GM19025 (cell line): Measurements from ENCODE around the gene BSPH1.
"Not testable (repeated sequence)": the region's sequence is repeated elsewhere in the genome, so short reads cannot be mapped to it uniquely, and the experiment has no call there.

Source experiments
- ATAC-seq: cut with Tn5 transposase; IDR thresholded peaks from one replicate; pipeline ENCODE4 v1.9.1; 2021; ENCODE audit warnings: mild to moderate bottlenecking, low read depth, moderate library complexity; ENCODE audit not compliant: unreplicated experiment

Gene BSPH1

GRCh38 chr19:47992070-47992469 is at the start of gene BSPH1:
Gene BSPH1, minus strand, starts transcription at chr19:47992170. Its CDS starts 89 bp downstream, at chr19:47992081.
- ATAC-seq: no peak

GRCh38 chr19:48036765-48037164 is 44.8 kb upstream of the BSPH1 start:
- ATAC-seq: no peak

- ATAC-seq: no peak
These were observed 41.6 kb upstream of the BSPH1 start for GRCh38 chr19:48033604-48034003.

- ATAC-seq: no peak
These were observed 38.1 kb upstream of the BSPH1 start for GRCh38 chr19:48030073-48030472.

GRCh38 chr19:48029431-48029830 is 37.5 kb upstream of the BSPH1 start:
- no peak for ATAC-seq

- ATAC-seq: no peak
These were observed 33.5 kb upstream of the BSPH1 start for GRCh38 chr19:48025480-48025879.

GRCh38 chr19:48023518-48023917 is 31.5 kb upstream of the BSPH1 start:
- ATAC-seq: no peak

GRCh38 chr19:48023011-48023410 is 31.0 kb upstream of the BSPH1 start:
- ATAC-seq: no peak

- no peak for ATAC-seq
These were observed 28.7 kb upstream of the BSPH1 start for GRCh38 chr19:48020686-48021085.

- no peak for ATAC-seq
These were observed 19.2 kb upstream of the BSPH1 start for GRCh38 chr19:48010932-48011758.

- ATAC-seq: no peak
These were observed 14.8 kb upstream of the BSPH1 start for GRCh38 chr19:48006762-48007161.

- ATAC-seq: no peak
These were observed 12.3 kb upstream of the BSPH1 start for GRCh38 chr19:48004236-48004635.

- ATAC-seq: no peak
These were observed 8.9 kb upstream of the BSPH1 start for GRCh38 chr19:48000846-48001245.

GRCh38 chr19:47998800-47999199 is 6.8 kb upstream of the BSPH1 start:
- no peak for ATAC-seq

GRCh38 chr19:47996230-47996727 is 4.3 kb upstream of the BSPH1 start:
- no peak for ATAC-seq

- no peak for ATAC-seq
These were observed 2.3 kb upstream of the BSPH1 start, which contains the start of gene ELSPBP1 for GRCh38 chr19:47994209-47994802. Gene ELSPBP1, plus strand, starts transcription at chr19:47994632. Its CDS starts 14,036 bp downstream, at chr19:48008668.

GRCh38 chr19:47991191-47991808 is 670 bp downstream of the BSPH1 start:
- ATAC-seq: no peak

- ATAC-seq: no peak
These were observed 18.4 kb downstream of the BSPH1 start for GRCh38 chr19:47973529-47973928.

- not testable (repeated sequence) for ATAC-seq
These were observed 36.0 kb downstream of the BSPH1 start for GRCh38 chr19:47955936-47956335.

GRCh38 chr19:47952132-47952531 is 39.8 kb downstream of the BSPH1 start:
- ATAC-seq: not testable (repeated sequence)

- not testable (repeated sequence) for ATAC-seq
These were observed 42.0 kb downstream of the BSPH1 start for GRCh38 chr19:47949852-47950521.
